Right lobe of liver (tissue), 6 donors: ENCODE data around the gene MALAT1. TPM values are rescaled to one million over a fixed set of nuclear protein-coding genes. Genes with fewer than 3 reads are reported as not detected.

ENCODE experiments used
- ATAC-seq, 4 donors: fragments of 200-7000 bp; cut with Tn5 transposase; one replicate each; pipeline ENCODE4 v1.9.1; 2020; ENCODE audit warnings: mild to moderate bottlenecking in 4 of 4, moderate library complexity in 4 of 4
- DNase-seq, 3 donors: peaks; one replicate each; pipeline ENCODE4 v3.0.0-alpha.2; 2020
- H3K27ac ChIP-seq, 3 donors: fragments of 200-600 bp; one replicate each; pipeline ENCODE4 v1.8.0; 2022
- H3K27me3 ChIP-seq, 2 donors: fragments of 200-600 bp; one replicate each; pipeline ENCODE4 v1.8.0; 2022
- H3K36me3 ChIP-seq, 4 donors: fragments of 200-600 bp; sonication (generic) in 1 of 4; one replicate each; pipeline versions ENCODE4 v1.5.1 to v1.8.0; 2017 to 2022; ENCODE audit warnings: control low read depth in 1 of 4
- H3K4me1 ChIP-seq, 4 donors: fragments of 200-600 bp; sonication (generic) in 1 of 4; one replicate each; pipeline versions ENCODE4 v1.5.1 to v1.8.0; 2017 to 2022; ENCODE audit warnings: control low read depth in 1 of 4
- H3K4me3 ChIP-seq, 3 donors: fragments of 200-600 bp; one replicate each; pipeline ENCODE4 v1.8.0; 2022
- H3K9me3 ChIP-seq, 4 donors: fragments of 200-600 bp; sonication (generic) in 1 of 4; one replicate each; pipeline versions ENCODE4 v1.5.1 to v1.8.0; 2017 to 2022; ENCODE audit warnings: control low read depth in 1 of 4
- POLR2A ChIP-seq: fragments of 450-650 bp; IDR thresholded peaks from one replicate; pipeline ENCODE4 v1.6.1; 2017; ENCODE audit warnings: antibody characterized with exemption, mild to moderate bottlenecking
- WGBS: methylation state at CpG from one replicate; pipeline ENCODE4 v1.1.6; 2018; ENCODE audit warnings: low coverage, low lambda C conversion rate; ENCODE audit not compliant: insufficient coverage; ENCODE audit errors: missing lambda C conversion rate; 5-methylcytosine and 5-hydroxymethylcytosine counted together
- intact Hi-C, 2 donors: fragments of 100-400 bp; cut with DNase I; formaldehyde crosslinking; loops; one replicate each; pipeline versions ENCODE4 v1.11.2 to v1.14.1; 2022
- total RNA-seq, 6 experiments: library from RNA; depleted of rRNA in 2 of 6; stranded (reverse); fragments of >200 nt in 2 of 6; fragmentation: NEBNext Ultra II Directional in 3 of 6; extraction: Animal tissue kit (Norgen Biotek cat#: 25700) in 3 of 6; gene quantifications; one replicate each; pipeline versions ENCODE4 v1.1.0 to v1.2.4, GENCODE V29; 2016 to 2023
- TF ChIP-seq, protein P1 (sequence below), 4 donors: fragments of 200-600 bp in 3 of 4; fragments of 450-650 bp in 1 of 4; IDR thresholded peaks; one replicate each; pipeline versions ENCODE4 v1.5.1 to v1.8.0; 2016 to 2022; ENCODE audit warnings: antibody characterized with exemption in 4 of 4, mild to moderate bottlenecking in 2 of 4
- donor health status: DM: no; HTN: yes; CAD: no.
- donor health status: DM: no; HTN: no; CAD: no.
- donor health status: DM: no; HTN: no; CAD: no.
- donor health status: DM: no; HTN: yes; CAD: no.
- donor health status: DM: no; HTN: yes; CAD: no.

MALAT1 gene
- total RNA-seq, 6 experiments from 2014 or later = 2,716 to 5,163 (median 3,933) TPM

DNA sequence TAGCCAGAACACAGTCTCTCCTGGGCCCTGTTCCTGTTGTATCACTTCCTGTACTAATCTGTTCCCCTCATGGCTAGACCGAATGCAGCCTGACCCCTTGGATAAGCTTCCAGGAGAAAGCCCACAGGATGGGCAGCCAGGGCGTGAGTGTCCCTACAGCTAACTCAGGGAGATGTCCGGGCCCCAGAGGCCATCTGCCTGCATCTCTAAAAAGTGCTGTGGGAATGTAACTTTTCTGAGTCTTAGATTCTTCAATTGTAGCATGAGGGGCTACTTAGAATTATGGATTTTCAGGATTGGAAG lies 7.7 kb upstream of the MALAT1 start:
- no peak for ATAC-seq
- DNase-seq = peak in 1 of 3 donors; percentile 45
- peaks cover 0 to 57% (median 36%) of the 10 kb centered on the region in 4 donors for H3K4me1 ChIP-seq
- intact Hi-C loops = no loop called here
- no peaks in the 10 kb centered on the region for H3K36me3 ChIP-seq
- no peak for TF ChIP-seq POLR2A
- TF ChIP-seq, protein P1, sequence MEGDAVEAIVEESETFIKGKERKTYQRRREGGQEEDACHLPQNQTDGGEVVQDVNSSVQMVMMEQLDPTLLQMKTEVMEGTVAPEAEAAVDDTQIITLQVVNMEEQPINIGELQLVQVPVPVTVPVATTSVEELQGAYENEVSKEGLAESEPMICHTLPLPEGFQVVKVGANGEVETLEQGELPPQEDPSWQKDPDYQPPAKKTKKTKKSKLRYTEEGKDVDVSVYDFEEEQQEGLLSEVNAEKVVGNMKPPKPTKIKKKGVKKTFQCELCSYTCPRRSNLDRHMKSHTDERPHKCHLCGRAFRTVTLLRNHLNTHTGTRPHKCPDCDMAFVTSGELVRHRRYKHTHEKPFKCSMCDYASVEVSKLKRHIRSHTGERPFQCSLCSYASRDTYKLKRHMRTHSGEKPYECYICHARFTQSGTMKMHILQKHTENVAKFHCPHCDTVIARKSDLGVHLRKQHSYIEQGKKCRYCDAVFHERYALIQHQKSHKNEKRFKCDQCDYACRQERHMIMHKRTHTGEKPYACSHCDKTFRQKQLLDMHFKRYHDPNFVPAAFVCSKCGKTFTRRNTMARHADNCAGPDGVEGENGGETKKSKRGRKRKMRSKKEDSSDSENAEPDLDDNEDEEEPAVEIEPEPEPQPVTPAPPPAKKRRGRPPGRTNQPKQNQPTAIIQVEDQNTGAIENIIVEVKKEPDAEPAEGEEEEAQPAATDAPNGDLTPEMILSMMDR (IDR thresholded peaks at IDR 0.05) = no peak
- no peaks in the 10 kb centered on the region for H3K9me3 ChIP-seq
- peak overlapping the region; percentile 94 to 100 (median 94) for H3K27ac ChIP-seq
- no peaks in the 10 kb centered on the region for H3K27me3 ChIP-seq
- no peak overlapping the region for H3K4me3 ChIP-seq
- no CpG with 5 or more reads among the region's 3 CpGs for WGBS

GRCh38 chr11:65491614-65492386 lies 7.0 kb upstream of the MALAT1 start:
- Histone ChIP-seq H3K36me3 (no peaks in the 10 kb centered on the region), H3K27ac (peak overlapping the region; percentile 94 to 100 (median 94)), H3K4me1 (peaks cover 0 to 64% (median 39%) of the 10 kb centered on the region in 4 donors), H3K9me3 (no peaks in the 10 kb centered on the region), H3K27me3 (no peaks in the 10 kb centered on the region), H3K4me3 (no peak overlapping the region)
- intact Hi-C loops = no loop called here
- 30% methylated on average over 10 of the region's 17 CpGs for WGBS
- ATAC-seq (peak; percentile 3 to 16 (median 14)), DNase-seq (peak; percentile 58 to 79 (median 71))
- TF ChIP-seq, protein P1 (IDR thresholded peaks at IDR 0.05) = no peak
- TF ChIP-seq POLR2A = no peak

GRCh38 chr11:65492387-65492636 lies 6.5 kb upstream of the MALAT1 start:
- TF ChIP-seq, protein P1 (IDR thresholded peaks at IDR 0.05) = no peak
- no peak for TF ChIP-seq POLR2A
- intact Hi-C loops = no loop called here
- Histone ChIP-seq H3K4me3 (no peak overlapping the region), H3K4me1 (peaks cover 0 to 67% (median 40%) of the 10 kb centered on the region in 4 donors), H3K27me3 (no peaks in the 10 kb centered on the region), H3K9me3 (no peaks in the 10 kb centered on the region), H3K27ac (peak overlapping the region; percentile 94 to 100 (median 94)), H3K36me3 (no peaks in the 10 kb centered on the region)
- DNase-seq (no peak), ATAC-seq (no peak)
- WGBS = 68% methylated on average over 4 of the region's 4 CpGs

DNA sequence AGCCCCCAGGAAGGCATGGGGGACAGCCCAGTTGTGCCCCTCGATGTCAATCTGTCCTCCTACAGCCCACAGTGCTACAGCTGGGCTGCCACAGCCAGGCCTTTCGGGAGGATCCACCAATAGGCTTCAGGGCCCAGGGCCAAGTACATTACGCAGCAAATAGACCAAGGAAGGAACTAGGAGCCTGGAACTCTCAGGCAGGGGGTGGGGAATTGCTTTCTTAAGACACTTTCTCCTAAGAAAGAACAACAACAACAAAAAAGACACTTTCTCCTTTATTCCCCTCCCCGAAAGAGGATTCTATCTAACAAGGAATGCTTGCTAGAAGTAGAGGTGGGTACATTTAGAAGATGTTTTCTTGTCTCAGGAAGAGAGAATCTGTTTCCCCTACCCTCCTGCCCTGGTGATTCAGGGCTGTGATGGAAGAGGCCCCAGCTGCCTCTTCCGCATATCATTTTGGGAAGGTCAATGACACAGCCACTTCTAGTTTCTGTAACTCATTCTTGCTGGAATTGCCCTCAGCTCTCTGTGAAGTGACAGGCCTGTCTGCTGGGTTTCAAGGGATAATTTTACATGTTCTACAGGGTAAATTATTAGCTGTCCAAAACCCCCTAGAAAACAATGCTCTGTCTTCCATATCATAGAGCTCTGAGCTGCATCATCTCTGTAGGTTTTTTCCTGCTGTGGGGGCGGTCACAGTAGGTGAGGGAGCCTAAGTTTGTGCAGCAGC lies 6.0 kb upstream of the MALAT1 start:
- peak in 3 of 4 donors; percentile 3 to 40 (median 12) for ATAC-seq
- intact Hi-C loops = no loop called here
- Histone ChIP-seq H3K4me1 (peaks cover 0 to 65% (median 39%) of the 10 kb centered on the region in 4 donors), H3K9me3 (no peaks in the 10 kb centered on the region), H3K4me3 (no peak overlapping the region), H3K36me3 (no peaks in the 10 kb centered on the region), H3K27me3 (no peaks in the 10 kb centered on the region), H3K27ac (peak overlapping the region; percentile 94 to 100 (median 94))
- TF ChIP-seq POLR2A = peak; percentile 64
- TF ChIP-seq, protein P1 (IDR thresholded peaks at IDR 0.05) = no peak
- peak; percentile 74 to 75 (median 74) for DNase-seq
- 32% methylated on average over 5 of the region's 6 CpGs for WGBS
